Nasal cavity respiratory epithelium epithelial cell of viscerocranial mucosa (primary cell): ENCODE measurements around the gene PJA1. TPM values are rescaled to one million over a fixed set of nuclear protein-coding genes. Genes with fewer than 3 reads are reported as not detected.

Experiments used
- total RNA-seq: library from RNA; depleted of rRNA; stranded (reverse); fragments of >200 nt; gene quantifications from 2 replicates; pipeline ENCODE4 v1.2.3, GENCODE V29; 2014

Gene PJA1, protein sequence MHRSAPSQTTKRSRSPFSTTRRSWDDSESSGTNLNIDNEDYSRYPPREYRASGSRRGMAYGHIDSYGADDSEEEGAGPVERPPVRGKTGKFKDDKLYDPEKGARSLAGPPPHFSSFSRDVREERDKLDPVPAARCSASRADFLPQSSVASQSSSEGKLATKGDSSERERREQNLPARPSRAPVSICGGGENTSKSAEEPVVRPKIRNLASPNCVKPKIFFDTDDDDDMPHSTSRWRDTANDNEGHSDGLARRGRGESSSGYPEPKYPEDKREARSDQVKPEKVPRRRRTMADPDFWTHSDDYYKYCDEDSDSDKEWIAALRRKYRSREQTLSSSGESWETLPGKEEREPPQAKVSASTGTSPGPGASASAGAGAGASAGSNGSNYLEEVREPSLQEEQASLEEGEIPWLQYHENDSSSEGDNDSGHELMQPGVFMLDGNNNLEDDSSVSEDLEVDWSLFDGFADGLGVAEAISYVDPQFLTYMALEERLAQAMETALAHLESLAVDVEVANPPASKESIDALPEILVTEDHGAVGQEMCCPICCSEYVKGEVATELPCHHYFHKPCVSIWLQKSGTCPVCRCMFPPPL
- 36.6 and 41.7 TPM in 2 replicates for total RNA-seq

DNA sequence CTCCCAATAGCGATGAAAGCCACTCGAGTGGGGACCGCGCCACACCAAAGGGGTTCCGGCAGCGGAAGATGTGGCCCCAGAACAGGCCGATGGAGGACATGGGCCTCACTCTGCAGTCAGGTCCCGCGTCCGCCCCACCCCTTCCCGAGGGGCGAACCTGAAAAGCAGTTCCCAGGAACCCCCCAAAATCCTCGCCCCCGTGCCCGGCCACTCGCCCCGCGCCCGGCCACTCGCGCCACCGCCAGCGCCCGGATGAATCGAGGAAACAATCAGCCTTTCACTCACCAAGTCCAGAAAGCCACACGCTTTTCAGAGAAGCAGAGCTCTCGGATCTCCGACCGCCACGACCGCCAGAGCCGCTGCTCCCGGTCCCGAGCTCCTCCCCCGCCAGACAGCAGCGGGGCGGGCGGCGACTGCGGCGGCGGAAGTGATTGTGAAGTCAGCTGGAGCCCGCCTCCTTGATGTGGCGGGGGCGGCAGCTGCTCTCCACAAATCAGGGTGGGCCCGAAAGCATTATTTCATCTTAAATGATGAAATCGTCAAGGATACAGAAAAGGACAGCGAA, at the start of gene PJA1:
Gene PJA1 (minus strand): TSS at position 367 of the 565 bp plus-strand sequence. CDS start 2,380 bp downstream, outside the sequence.

